Testis (tissue), 2 donors: Measurements from ENCODE around the gene PLLP.

Experiments used
- POLR2A ChIP-seq: fragments of 450-650 bp; IDR thresholded peaks from one replicate; pipeline ENCODE4 v1.6.1; 2017; ENCODE audit warnings: antibody characterized with exemption, mild to moderate bottlenecking, moderate library complexity
- TF ChIP-seq, protein P1 (sequence below), 3 experiments: fragments of 450-650 bp in 2 of 3; fragments of 200-600 bp in 1 of 3; sonication (generic) in 1 of 3; IDR thresholded peaks; one replicate each; pipeline ENCODE4 v1.5.1; 2016 to 2019; ENCODE audit warnings: antibody characterized with exemption in 3 of 3, mild to moderate bottlenecking in 2 of 3, moderate library complexity in 1 of 3

DNA sequence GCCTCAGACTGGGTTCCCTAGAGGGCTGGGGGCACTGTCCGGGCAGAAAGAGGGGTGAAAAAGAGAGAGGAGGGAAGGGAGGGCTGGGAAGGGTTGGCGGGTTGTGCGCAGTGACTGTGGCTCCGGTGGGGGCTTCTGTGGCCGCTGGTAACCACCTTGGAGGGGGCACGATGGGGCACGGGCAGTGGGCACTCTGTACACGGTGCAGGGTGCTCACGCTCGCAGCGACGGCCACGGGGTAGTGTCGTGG, 588 bp downstream of the PLLP start:
- TF ChIP-seq, protein P1, sequence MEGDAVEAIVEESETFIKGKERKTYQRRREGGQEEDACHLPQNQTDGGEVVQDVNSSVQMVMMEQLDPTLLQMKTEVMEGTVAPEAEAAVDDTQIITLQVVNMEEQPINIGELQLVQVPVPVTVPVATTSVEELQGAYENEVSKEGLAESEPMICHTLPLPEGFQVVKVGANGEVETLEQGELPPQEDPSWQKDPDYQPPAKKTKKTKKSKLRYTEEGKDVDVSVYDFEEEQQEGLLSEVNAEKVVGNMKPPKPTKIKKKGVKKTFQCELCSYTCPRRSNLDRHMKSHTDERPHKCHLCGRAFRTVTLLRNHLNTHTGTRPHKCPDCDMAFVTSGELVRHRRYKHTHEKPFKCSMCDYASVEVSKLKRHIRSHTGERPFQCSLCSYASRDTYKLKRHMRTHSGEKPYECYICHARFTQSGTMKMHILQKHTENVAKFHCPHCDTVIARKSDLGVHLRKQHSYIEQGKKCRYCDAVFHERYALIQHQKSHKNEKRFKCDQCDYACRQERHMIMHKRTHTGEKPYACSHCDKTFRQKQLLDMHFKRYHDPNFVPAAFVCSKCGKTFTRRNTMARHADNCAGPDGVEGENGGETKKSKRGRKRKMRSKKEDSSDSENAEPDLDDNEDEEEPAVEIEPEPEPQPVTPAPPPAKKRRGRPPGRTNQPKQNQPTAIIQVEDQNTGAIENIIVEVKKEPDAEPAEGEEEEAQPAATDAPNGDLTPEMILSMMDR (IDR thresholded peaks at IDR 0.05) = no peak
- no peak for TF ChIP-seq POLR2A
